Measurements from ENCODE around the gene LRPAP1.
"Not testable (repeated sequence)": the region's sequence is repeated elsewhere in the genome, so short reads cannot be mapped to it uniquely, and the experiment has no call there.

Gene LRPAP1

DNA sequence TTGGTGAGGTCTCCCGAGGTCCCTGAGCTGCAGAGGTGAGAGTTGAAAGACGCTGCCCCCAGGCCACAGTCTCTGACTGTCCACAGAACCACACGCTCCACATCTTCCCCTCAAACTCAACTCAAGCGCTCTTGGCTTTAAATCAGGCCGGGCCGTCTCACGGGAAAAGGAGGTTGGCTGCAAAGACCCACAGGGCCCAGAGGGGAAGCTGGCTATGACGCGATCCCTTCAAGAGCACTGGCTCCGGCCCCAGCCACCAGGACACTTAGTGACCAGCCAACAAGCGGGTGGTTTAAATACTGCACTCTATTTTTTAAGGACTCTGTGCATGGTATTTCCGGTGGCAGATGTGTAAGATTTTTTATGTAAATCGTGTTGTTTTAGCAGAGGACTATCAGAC is 19.9 kb downstream of the LRPAP1 start (continued):
- TF ChIP-seq, protein P1, sequence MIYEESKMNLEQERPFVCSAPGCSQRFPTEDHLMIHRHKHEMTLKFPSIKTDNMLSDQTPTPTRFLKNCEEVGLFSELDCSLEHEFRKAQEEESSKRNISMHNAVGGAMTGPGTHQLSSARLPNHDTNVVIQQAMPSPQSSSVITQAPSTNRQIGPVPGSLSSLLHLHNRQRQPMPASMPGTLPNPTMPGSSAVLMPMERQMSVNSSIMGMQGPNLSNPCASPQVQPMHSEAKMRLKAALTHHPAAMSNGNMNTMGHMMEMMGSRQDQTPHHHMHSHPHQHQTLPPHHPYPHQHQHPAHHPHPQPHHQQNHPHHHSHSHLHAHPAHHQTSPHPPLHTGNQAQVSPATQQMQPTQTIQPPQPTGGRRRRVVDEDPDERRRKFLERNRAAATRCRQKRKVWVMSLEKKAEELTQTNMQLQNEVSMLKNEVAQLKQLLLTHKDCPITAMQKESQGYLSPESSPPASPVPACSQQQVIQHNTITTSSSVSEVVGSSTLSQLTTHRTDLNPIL (CRISPR knock-in tag; IDR thresholded peaks at IDR 0.05; ENCODE audit: low read depth) = no peak
- TF ChIP-seq ISL1 (CRISPR knock-in tag; IDR thresholded peaks at IDR 0.05) = no peak
- no peak for TF ChIP-seq BACH2 (CRISPR knock-in tag; IDR thresholded peaks at IDR 0.05; ENCODE audit: borderline replicate concordance)
- no peak for TF ChIP-seq SNAI2 (CRISPR knock-in tag; IDR thresholded peaks at IDR 0.05)

DNA sequence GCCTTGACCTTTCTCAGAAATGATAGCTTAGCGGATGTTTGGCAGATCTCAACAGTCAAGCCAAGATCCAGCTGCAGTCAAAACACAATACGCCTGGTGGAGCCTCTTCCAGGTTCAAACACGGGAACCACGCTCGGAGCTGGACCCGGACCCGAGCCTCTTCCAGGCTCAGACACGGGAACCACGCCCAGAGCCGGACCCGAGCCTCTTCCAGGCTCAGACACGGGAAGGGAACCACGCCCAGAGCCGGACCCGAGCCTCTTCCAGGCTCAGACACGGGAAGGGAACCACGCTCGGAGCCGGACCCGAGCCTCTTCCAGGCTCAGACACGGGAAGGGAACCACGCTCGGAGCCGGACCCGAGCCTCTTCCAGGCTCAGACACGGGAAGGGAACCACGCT is 20.6 kb downstream of the LRPAP1 start:
- ATAC-seq = not testable (repeated sequence)

DNA sequence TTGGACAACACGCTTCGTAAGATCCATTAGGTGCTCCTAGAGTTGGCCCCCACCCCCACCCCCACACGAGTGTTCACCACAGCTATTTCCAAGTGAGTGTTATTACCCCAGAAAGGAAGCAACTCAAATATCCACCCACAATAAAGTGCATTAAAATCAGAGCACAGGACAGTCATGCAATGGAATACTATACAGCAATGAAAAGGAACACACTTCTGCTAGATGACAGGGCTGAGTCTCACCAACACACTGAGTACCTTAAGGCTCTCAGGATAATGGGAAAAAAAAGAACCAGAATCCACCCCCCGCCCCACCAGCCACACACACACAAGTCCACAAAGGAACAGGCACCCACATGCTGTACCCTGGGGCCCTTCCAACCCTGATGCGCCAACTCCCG is 21.0 kb downstream of the LRPAP1 start:
- TF ChIP-seq, protein P2, sequence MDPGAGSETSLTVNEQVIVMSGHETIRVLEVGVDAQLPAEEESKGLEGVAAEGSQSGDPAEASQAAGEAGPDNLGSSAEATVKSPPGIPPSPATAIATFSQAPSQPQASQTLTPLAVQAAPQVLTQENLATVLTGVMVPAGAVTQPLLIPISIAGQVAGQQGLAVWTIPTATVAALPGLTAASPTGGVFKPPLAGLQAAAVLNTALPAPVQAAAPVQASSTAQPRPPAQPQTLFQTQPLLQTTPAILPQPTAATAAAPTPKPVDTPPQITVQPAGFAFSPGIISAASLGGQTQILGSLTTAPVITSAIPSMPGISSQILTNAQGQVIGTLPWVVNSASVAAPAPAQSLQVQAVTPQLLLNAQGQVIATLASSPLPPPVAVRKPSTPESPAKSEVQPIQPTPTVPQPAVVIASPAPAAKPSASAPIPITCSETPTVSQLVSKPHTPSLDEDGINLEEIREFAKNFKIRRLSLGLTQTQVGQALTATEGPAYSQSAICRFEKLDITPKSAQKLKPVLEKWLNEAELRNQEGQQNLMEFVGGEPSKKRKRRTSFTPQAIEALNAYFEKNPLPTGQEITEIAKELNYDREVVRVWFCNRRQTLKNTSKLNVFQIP (CRISPR knock-in tag; IDR thresholded peaks at IDR 0.05; ENCODE audit: borderline replicate concordance, low read depth) = no peak
- TF ChIP-seq RARB (CRISPR knock-in tag; IDR thresholded peaks at IDR 0.05) (no peak), BACH2 (CRISPR knock-in tag; IDR thresholded peaks at IDR 0.05; ENCODE audit: borderline replicate concordance) (no peak), ISL1 (CRISPR knock-in tag; IDR thresholded peaks at IDR 0.05) (no peak), ZFP3 (CRISPR knock-in tag; IDR thresholded peaks at IDR 0.05) (no peak), SNAI2 (CRISPR knock-in tag; IDR thresholded peaks at IDR 0.05) (no peak), ZNF70 (CRISPR knock-in tag; IDR thresholded peaks at IDR 0.05) (no peak), ZNF565 (CRISPR knock-in tag; conservative IDR thresholded peaks at IDR 0.05; ENCODE audit: low read depth) (no peak), ARNTL (CRISPR knock-in tag; IDR thresholded peaks at IDR 0.05; ENCODE audit: borderline replicate concordance, low read depth) (no peak), TCF4 (CRISPR knock-in tag; IDR thresholded peaks at IDR 0.05; ENCODE audit: borderline replicate concordance) (no peak), GLIS3 (CRISPR knock-in tag; IDR thresholded peaks at IDR 0.05) (no peak), CSDC2 (CRISPR knock-in tag; IDR thresholded peaks at IDR 0.05) (no peak), ZC3H10 (CRISPR knock-in tag; IDR thresholded peaks at IDR 0.05) (no peak)
- no peak for ATAC-seq

DNA sequence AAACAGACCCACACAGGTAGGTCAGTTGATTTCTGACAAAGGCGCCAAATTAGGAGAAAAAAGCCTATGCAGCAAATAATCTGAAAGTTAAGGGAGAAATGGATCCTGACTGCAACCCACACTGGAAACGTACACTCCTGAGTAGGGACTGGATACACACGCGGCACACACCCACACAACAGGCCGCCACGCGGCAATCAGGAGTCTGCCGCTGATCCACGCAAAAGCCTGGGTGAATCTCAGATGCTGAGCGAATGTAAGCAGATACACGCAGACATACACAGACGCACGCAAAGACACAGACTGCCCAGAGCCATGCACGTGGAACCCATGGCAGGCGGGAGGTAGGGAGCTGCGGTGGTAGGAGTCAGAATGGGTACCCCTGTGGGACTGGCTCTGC is 21.7 kb downstream of the LRPAP1 start:
- no peak for ATAC-seq
- TF ChIP-seq BACH2 (CRISPR knock-in tag; IDR thresholded peaks at IDR 0.05; ENCODE audit: borderline replicate concordance) = no peak

DNA sequence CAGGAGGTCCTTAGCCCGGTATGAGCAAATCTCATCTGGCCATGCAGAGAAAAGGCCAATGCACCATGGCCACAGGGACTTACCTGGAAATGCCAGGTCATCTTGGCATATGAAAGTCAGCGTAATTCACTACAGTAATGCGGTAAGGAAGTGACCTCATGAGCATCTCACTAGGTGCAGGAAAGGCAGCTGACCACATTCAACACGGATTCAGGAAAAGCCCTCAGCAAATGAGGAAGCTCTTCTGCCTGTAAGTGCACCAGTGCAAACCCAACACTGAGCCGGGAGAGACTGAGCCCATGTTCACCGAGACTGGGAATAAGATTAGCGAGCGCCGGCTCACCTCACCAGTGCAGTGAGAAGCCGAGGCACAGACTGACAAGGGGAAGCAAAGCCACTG is 23.7 kb downstream of the LRPAP1 start:
- TF ChIP-seq, protein P3, sequence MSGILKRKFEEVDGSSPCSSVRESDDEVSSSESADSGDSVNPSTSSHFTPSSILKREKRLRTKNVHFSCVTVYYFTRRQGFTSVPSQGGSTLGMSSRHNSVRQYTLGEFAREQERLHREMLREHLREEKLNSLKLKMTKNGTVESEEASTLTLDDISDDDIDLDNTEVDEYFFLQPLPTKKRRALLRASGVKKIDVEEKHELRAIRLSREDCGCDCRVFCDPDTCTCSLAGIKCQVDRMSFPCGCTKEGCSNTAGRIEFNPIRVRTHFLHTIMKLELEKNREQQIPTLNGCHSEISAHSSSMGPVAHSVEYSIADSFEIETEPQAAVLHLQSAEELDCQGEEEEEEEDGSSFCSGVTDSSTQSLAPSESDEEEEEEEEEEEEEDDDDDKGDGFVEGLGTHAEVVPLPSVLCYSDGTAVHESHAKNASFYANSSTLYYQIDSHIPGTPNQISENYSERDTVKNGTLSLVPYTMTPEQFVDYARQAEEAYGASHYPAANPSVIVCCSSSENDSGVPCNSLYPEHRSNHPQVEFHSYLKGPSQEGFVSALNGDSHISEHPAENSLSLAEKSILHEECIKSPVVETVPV (CRISPR knock-in tag; IDR thresholded peaks at IDR 0.05) = no peak
- TF ChIP-seq GLIS3 (CRISPR knock-in tag; IDR thresholded peaks at IDR 0.05) = no peak
- no peak for TF ChIP-seq ZNF565 (CRISPR knock-in tag; conservative IDR thresholded peaks at IDR 0.05; ENCODE audit: low read depth)
- no peak for TF ChIP-seq CSDC2 (CRISPR knock-in tag; IDR thresholded peaks at IDR 0.05)
- TF ChIP-seq ZNF8 (CRISPR knock-in tag; IDR thresholded peaks at IDR 0.05) = no peak
- no peak for TF ChIP-seq SNAI2 (CRISPR knock-in tag; IDR thresholded peaks at IDR 0.05)
- TF ChIP-seq ZFP3 (CRISPR knock-in tag; IDR thresholded peaks at IDR 0.05) = no peak
- TF ChIP-seq ZFP30 (CRISPR knock-in tag; IDR thresholded peaks at IDR 0.05) = no peak
- TF ChIP-seq OSR1 (CRISPR knock-in tag; IDR thresholded peaks at IDR 0.05) = no peak
- TF ChIP-seq ZNF70 (CRISPR knock-in tag; IDR thresholded peaks at IDR 0.05) = no peak
- TF ChIP-seq BACH2 (CRISPR knock-in tag; IDR thresholded peaks at IDR 0.05; ENCODE audit: borderline replicate concordance) = no peak
- TF ChIP-seq, protein P4, sequence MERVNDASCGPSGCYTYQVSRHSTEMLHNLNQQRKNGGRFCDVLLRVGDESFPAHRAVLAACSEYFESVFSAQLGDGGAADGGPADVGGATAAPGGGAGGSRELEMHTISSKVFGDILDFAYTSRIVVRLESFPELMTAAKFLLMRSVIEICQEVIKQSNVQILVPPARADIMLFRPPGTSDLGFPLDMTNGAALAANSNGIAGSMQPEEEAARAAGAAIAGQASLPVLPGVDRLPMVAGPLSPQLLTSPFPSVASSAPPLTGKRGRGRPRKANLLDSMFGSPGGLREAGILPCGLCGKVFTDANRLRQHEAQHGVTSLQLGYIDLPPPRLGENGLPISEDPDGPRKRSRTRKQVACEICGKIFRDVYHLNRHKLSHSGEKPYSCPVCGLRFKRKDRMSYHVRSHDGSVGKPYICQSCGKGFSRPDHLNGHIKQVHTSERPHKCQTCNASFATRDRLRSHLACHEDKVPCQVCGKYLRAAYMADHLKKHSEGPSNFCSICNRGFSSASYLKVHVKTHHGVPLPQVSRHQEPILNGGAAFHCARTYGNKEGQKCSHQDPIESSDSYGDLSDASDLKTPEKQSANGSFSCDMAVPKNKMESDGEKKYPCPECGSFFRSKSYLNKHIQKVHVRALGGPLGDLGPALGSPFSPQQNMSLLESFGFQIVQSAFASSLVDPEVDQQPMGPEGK (CRISPR knock-in tag; IDR thresholded peaks at IDR 0.05; ENCODE audit: borderline replicate concordance) = no peak
- no peak for TF ChIP-seq ZC3H10 (CRISPR knock-in tag; IDR thresholded peaks at IDR 0.05)
- no peak for TF ChIP-seq RARB (CRISPR knock-in tag; IDR thresholded peaks at IDR 0.05)
- TF ChIP-seq, protein P5, sequence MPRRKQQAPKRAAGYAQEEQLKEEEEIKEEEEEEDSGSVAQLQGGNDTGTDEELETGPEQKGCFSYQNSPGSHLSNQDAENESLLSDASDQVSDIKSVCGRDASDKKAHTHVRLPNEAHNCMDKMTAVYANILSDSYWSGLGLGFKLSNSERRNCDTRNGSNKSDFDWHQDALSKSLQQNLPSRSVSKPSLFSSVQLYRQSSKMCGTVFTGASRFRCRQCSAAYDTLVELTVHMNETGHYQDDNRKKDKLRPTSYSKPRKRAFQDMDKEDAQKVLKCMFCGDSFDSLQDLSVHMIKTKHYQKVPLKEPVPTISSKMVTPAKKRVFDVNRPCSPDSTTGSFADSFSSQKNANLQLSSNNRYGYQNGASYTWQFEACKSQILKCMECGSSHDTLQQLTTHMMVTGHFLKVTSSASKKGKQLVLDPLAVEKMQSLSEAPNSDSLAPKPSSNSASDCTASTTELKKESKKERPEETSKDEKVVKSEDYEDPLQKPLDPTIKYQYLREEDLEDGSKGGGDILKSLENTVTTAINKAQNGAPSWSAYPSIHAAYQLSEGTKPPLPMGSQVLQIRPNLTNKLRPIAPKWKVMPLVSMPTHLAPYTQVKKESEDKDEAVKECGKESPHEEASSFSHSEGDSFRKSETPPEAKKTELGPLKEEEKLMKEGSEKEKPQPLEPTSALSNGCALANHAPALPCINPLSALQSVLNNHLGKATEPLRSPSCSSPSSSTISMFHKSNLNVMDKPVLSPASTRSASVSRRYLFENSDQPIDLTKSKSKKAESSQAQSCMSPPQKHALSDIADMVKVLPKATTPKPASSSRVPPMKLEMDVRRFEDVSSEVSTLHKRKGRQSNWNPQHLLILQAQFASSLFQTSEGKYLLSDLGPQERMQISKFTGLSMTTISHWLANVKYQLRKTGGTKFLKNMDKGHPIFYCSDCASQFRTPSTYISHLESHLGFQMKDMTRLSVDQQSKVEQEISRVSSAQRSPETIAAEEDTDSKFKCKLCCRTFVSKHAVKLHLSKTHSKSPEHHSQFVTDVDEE (CRISPR knock-in tag; IDR thresholded peaks at IDR 0.05) = no peak
- TF ChIP-seq ISL1 (CRISPR knock-in tag; IDR thresholded peaks at IDR 0.05) = no peak
- ATAC-seq = no peak
